H1 (cell line): Measurements from ENCODE around the gene SCRN3. TPM values are rescaled to one million over a fixed set of nuclear protein-coding genes. Genes with fewer than 3 reads are reported as not detected.

ENCODE experiments used
- CTCF ChIA-PET: fragments of 300-600 bp; sonication (Branson Sonifier 250); formaldehyde crosslinking; loops from one replicate; lab custom pipeline; 2021; ENCODE audit not compliant: partially characterized antibody; lab: Charles Lee
- POLR2A ChIA-PET: fragments of 300-600 bp; sonication (Branson Sonifier 250); formaldehyde crosslinking; loops from one replicate; lab custom pipeline; 2021; ENCODE audit warnings: inconsistent platforms; ENCODE audit not compliant: partially characterized antibody; lab: Charles Lee
- DNase-seq, 2 experiments: peaks; one replicate each; pipeline versions ENCODE4 v3.0.0 to v3.0.0-alpha.2; 2010 to 2022; ENCODE audit warnings: low spot score in 2 of 2, low read depth in 1 of 2, mixed read lengths in 1 of 2
- FAIRE-seq: peaks from 2 replicates; lab custom pipeline; 2011; peaks lifted over from hg19 to GRCh38; lab: Jason Lieb, UNC
- H2AFZ ChIP-seq: 2 replicates; pipeline ENCODE4 v1.8.1; 2012; ENCODE audit warnings: low read length, inconsistent platforms
- H2AK5ac ChIP-seq: 2 replicates; pipeline ENCODE4 v1.6.1; 2013; ENCODE audit warnings: low read depth, low read length
- H2BK120ac ChIP-seq: replicated peaks from 2 replicates; pipeline ENCODE3; 2013; ENCODE audit warnings: low read depth, low read length, inconsistent platforms
- H2BK12ac ChIP-seq: 2 replicates; pipeline ENCODE4 v1.6.1; 2013; ENCODE audit warnings: low read depth, low read length
- H2BK15ac ChIP-seq: 2 replicates; pipeline ENCODE4 v1.6.1; 2013; ENCODE audit warnings: low read length
- H2BK20ac ChIP-seq: 2 replicates; pipeline ENCODE4 v1.6.1; 2013; ENCODE audit warnings: low read length
- H2BK5ac ChIP-seq: 2 replicates; pipeline ENCODE4 v1.6.1; 2013; ENCODE audit warnings: low read depth, low read length
- H3K14ac ChIP-seq: 2 replicates; pipeline ENCODE4 v1.6.1; 2013; ENCODE audit warnings: inconsistent platforms; ENCODE audit not compliant: insufficient read length
- H3K18ac ChIP-seq: 2 replicates; pipeline ENCODE4 v1.6.1; 2013; ENCODE audit warnings: low read length; ENCODE audit errors: extremely low read depth
- H3K23ac ChIP-seq: 2 replicates; pipeline ENCODE4 v1.6.1; 2013; ENCODE audit warnings: inconsistent platforms; ENCODE audit not compliant: insufficient read length
- H3K23me2 ChIP-seq: 2 replicates; pipeline ENCODE4 v1.6.1; 2013; ENCODE audit warnings: low read depth, low read length
- H3K27ac ChIP-seq: 2 replicates; pipeline ENCODE4 v1.6.1; 2011; ENCODE audit warnings: low read depth, low read length, inconsistent platforms
- H3K27me3 ChIP-seq, 4 experiments: replicated peaks in 1 of 4; 1 replicate in 1 of 4; 2 replicates in 3 of 4; pipeline versions ENCODE4 v1.6.1 to v1.8.1; 2011 to 2013; ENCODE audit warnings: low read length in 3 of 4, mild to moderate bottlenecking in 3 of 4, inconsistent platforms in 2 of 4, mixed read lengths in 2 of 4, moderate library complexity in 1 of 4; ENCODE audit not compliant: control insufficient read depth in 3 of 4, insufficient read depth in 3 of 4; ENCODE audit errors: extremely low read depth in 1 of 4
- H3K36me3 ChIP-seq, 4 experiments: 2 replicates each; pipeline versions ENCODE4 v1.6.1 to v1.8.1; 2011 to 2013; ENCODE audit warnings: mild to moderate bottlenecking in 4 of 4, low read length in 3 of 4, moderate library complexity in 2 of 4, control low read depth in 1 of 4, inconsistent platforms in 1 of 4; ENCODE audit not compliant: insufficient read depth in 4 of 4, control insufficient read depth in 2 of 4
- H3K4ac ChIP-seq: replicated peaks from 2 replicates; pipeline ENCODE3; 2013; ENCODE audit warnings: low read length, low read depth, mixed read lengths, inconsistent platforms; ENCODE audit not compliant: insufficient read length
- H3K4me1 ChIP-seq, 4 experiments: replicated peaks in 1 of 4; 1 replicate in 1 of 4; 2 replicates in 3 of 4; pipeline versions ENCODE4 v1.6.1 to v1.8.1; 2011 to 2013; ENCODE audit warnings: low read length in 3 of 4, inconsistent platforms in 2 of 4, mixed read lengths in 1 of 4; ENCODE audit not compliant: insufficient read depth in 4 of 4, control insufficient read depth in 3 of 4
- H3K4me2 ChIP-seq, 2 experiments: 2 replicates each; pipeline versions ENCODE4 v1.6.1 to v1.8.1; 2011 to 2013; ENCODE audit warnings: low read depth in 2 of 2, low read length in 2 of 2, control low read depth in 1 of 2, inconsistent platforms in 1 of 2, mild to moderate bottlenecking in 1 of 2; ENCODE audit not compliant: insufficient read depth in 1 of 2
- H3K4me3 ChIP-seq, 4 experiments: fragments of 200-600, 300-600 bp in 1 of 4; sonication (generic), shearing (Covaris generic), sonication (Bioruptor Twin) in 1 of 4; 2 replicates each; pipeline versions ENCODE4 v1.5.1 to v1.8.1; 2011 to 2016; ENCODE audit warnings: low read length in 4 of 4, low read depth in 3 of 4, control low read depth in 2 of 4, inconsistent platforms in 2 of 4, mild to moderate bottlenecking in 2 of 4, mixed read lengths in 1 of 4, moderate library complexity in 1 of 4; ENCODE audit not compliant: insufficient read depth in 2 of 4; ENCODE audit errors: extremely low read depth in 1 of 4
- H3K56ac ChIP-seq: replicated peaks from 2 replicates; pipeline ENCODE3; 2013; ENCODE audit warnings: low read depth, mild to moderate bottlenecking, mixed read lengths, low read length, inconsistent platforms; ENCODE audit not compliant: insufficient read length
- H3K79me1 ChIP-seq: 2 replicates; pipeline ENCODE4 v1.6.1; 2013; ENCODE audit warnings: low read depth, low read length, control low read depth
- H3K79me2 ChIP-seq, 2 experiments: 2 replicates each; pipeline versions ENCODE4 v1.6.1 to v1.8.1; 2012 to 2013; ENCODE audit warnings: low read length in 2 of 2, mild to moderate bottlenecking in 2 of 2, inconsistent platforms in 1 of 2; ENCODE audit not compliant: insufficient read depth in 2 of 2, control insufficient read depth in 1 of 2
- H3K9ac ChIP-seq, 4 experiments: replicated peaks in 1 of 4; 1 replicate in 1 of 4; 2 replicates in 3 of 4; pipeline versions ENCODE4 v1.6.1 to v1.8.1; 2011 to 2013; ENCODE audit warnings: low read depth in 3 of 4, low read length in 3 of 4, control low read depth in 2 of 4, mild to moderate bottlenecking in 2 of 4, moderate library complexity in 2 of 4, inconsistent platforms in 1 of 4; ENCODE audit errors: extremely low read depth in 1 of 4
- H3K9me3 ChIP-seq, 2 experiments: 2 replicates each; pipeline versions ENCODE4 v1.6.1 to v1.8.1; 2012 to 2013; ENCODE audit warnings: mild to moderate bottlenecking in 2 of 2, moderate library complexity in 2 of 2, control low read depth in 1 of 2, inconsistent platforms in 1 of 2, low read depth in 1 of 2, low read length in 1 of 2, mixed read lengths in 1 of 2; ENCODE audit not compliant: insufficient read depth in 2 of 2
- H4K20me1 ChIP-seq, 2 experiments: replicated peaks in 1 of 2; 2 replicates each; pipeline versions ENCODE3 to v1.8.1; 2011 to 2013; ENCODE audit warnings: inconsistent platforms in 2 of 2, low read length in 2 of 2, mild to moderate bottlenecking in 1 of 2; ENCODE audit not compliant: insufficient read depth in 2 of 2, control insufficient read depth in 1 of 2
- H4K5ac ChIP-seq: 2 replicates; pipeline ENCODE4 v1.6.1; 2013; ENCODE audit warnings: low read length, low read depth, mixed read lengths, inconsistent platforms; ENCODE audit not compliant: insufficient read length
- H4K8ac ChIP-seq: 2 replicates; pipeline ENCODE4 v1.8.0; 2013; ENCODE audit warnings: mild to moderate bottlenecking, moderate library complexity, low read length, inconsistent platforms; ENCODE audit not compliant: insufficient read depth; ENCODE audit errors: extremely low read depth
- H4K91ac ChIP-seq: replicated peaks from 2 replicates; pipeline ENCODE3; 2013; ENCODE audit warnings: low read length, mixed read lengths, inconsistent platforms; ENCODE audit not compliant: insufficient read length
- EZH2 ChIP-seq: fragments of 200-600 bp; sonication (generic); IDR thresholded peaks from 2 replicates; pipeline ENCODE4 v1.7.1; 2012; ENCODE audit warnings: low read depth, mild to moderate bottlenecking, moderate library complexity, low read length, inconsistent platforms; ENCODE audit not compliant: severe bottlenecking
- FOSL1 ChIP-seq: IDR thresholded peaks from 2 replicates; pipeline ENCODE4 v1.6.1; 2011; ENCODE audit warnings: mild to moderate bottlenecking, low read depth, low read length, moderate library complexity; ENCODE audit not compliant: insufficient read depth
- KDM5A ChIP-seq: fragments of 200-600 bp; IDR thresholded peaks from 2 replicates; pipeline ENCODE4 v1.7.1; 2012; ENCODE audit warnings: mild to moderate bottlenecking, low read length, inconsistent platforms, mixed read lengths
- NRF1 ChIP-seq: IDR thresholded peaks from 2 replicates; pipeline ENCODE4 v1.6.1; 2011; ENCODE audit warnings: mild to moderate bottlenecking, low read depth, low read length, improper control_type of control experiment
- RBBP5 ChIP-seq: IDR thresholded peaks from 2 replicates; pipeline ENCODE4 v1.7.1; 2012; ENCODE audit warnings: low read depth, mild to moderate bottlenecking, inconsistent platforms, low read length, moderate library complexity, borderline replicate concordance
- RFX5 ChIP-seq: IDR thresholded peaks from 2 replicates; pipeline ENCODE4 v1.6.1; 2011; ENCODE audit warnings: low read depth, low read length, improper control_type of control experiment, borderline replicate concordance
- SIX5 ChIP-seq: IDR thresholded peaks from 2 replicates; pipeline ENCODE4 v1.6.1; 2011; ENCODE audit warnings: mild to moderate bottlenecking, low read depth, low read length
- TAF7 ChIP-seq: optimal IDR thresholded peaks from 2 replicates; pipeline ENCODE3; 2011; ENCODE audit warnings: low read depth, mild to moderate bottlenecking, inconsistent platforms, low read length, moderate library complexity, borderline replicate concordance
- TEAD4 ChIP-seq: IDR thresholded peaks from 2 replicates; pipeline ENCODE4 v1.6.1; 2012; ENCODE audit warnings: low read depth, low read length, inconsistent platforms, mixed read lengths
- ZNF274 ChIP-seq: IDR thresholded peaks from 2 replicates; pipeline ENCODE4 v1.7.0; 2012; ENCODE audit warnings: low read length, borderline replicate concordance; ENCODE audit errors: extremely low read depth
- WGBS, 2 experiments: shearing (Covaris generic) in 1 of 2; methylation state at CpG; one replicate each; pipeline versions ENCODE4 v1.1.6 to v1.1.7; 2013 to 2015; ENCODE audit warnings: low lambda C conversion rate in 2 of 2, mixed read lengths in 2 of 2, inconsistent platforms in 1 of 2, low coverage in 1 of 2, missing lambda C conversion rate in 1 of 2; ENCODE audit not compliant: insufficient replicate concordance in 2 of 2, insufficient coverage in 1 of 2, insufficient read length in 1 of 2; ENCODE audit errors: extremely low coverage in 1 of 2, missing lambda C conversion rate in 1 of 2; 5-methylcytosine and 5-hydroxymethylcytosine counted together
- polyA plus RNA-seq, 7 experiments: library from polyadenylated mRNA; depleted of rRNA in 3 of 7; stranded (reverse) in 5 of 7; unstranded in 2 of 7; fragments of >200 nt in 5 of 7; fragments of 200-250 nt in 2 of 7; gene quantifications; 1 replicate in 5 of 7; 2 replicates in 1 of 7; 4 replicates in 1 of 7; pipeline versions ENCODE4 v1.2.1 to v1.2.3, GENCODE V29; 2011 to 2013; ENCODE audit warnings: missing spikeins in 2 of 7, mixed read lengths in 2 of 7
- total RNA-seq: library from RNA; stranded (reverse); fragmentation: NEBNext Ultra II Directional; extraction: Animal tissue kit (Norgen Biotek cat#: 25700); gene quantifications from 2 replicates; pipeline ENCODE4 v1.2.1, GENCODE V29; 2021
- TF ChIP-seq, protein P1 (sequence below): IDR thresholded peaks from 2 replicates; pipeline ENCODE4 v1.6.1; 2012; ENCODE audit warnings: inconsistent platforms
- TF ChIP-seq, protein P2 (sequence below): IDR thresholded peaks from 2 replicates; pipeline ENCODE4 v1.6.1; 2011; ENCODE audit warnings: low read depth, mild to moderate bottlenecking, low read length; ENCODE audit not compliant: insufficient read depth

Gene SCRN3
- total and polyA plus RNA-seq, 2 of the 8 experiments (the other 6 are each of a cell fraction or from before 2014, with no cell fraction given) = 7.4 to 7.8 TPM

DNA sequence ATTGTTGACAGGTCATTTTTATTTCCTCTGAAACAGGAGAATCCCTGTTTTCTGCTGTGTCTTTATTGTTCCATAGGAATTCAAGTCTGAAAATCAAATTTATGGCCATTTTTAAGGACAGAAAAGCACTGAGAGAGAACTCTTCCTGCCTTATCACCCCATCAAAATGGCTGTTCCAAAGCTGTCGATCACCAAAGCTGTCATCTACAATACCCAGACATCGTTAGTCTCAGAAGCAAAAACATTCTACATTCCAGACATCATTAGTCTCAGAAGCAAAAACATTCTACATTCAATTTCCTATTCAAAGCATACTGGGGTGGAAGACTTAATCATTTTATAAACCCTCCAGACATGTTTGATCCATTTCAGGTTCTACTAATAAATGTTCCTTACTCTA is 44.4 kb downstream of the SCRN3 start:
- H2BK5ac ChIP-seq = no peak overlapping the region
- no peak overlapping the region for H3K9ac ChIP-seq
- H3K4ac ChIP-seq = no peak overlapping the region
- H3K14ac ChIP-seq = no peak overlapping the region
- no peaks in the 10 kb centered on the region for H3K36me3 ChIP-seq
- no peak overlapping the region for H4K8ac ChIP-seq
- no peak overlapping the region for H3K56ac ChIP-seq
- no peak overlapping the region for H2AK5ac ChIP-seq
- no peak overlapping the region for H3K18ac ChIP-seq
- H3K79me2 ChIP-seq = no peaks in the 10 kb centered on the region
- FAIRE-seq (no peak), DNase-seq (no peak)
- WGBS, 2 experiments = 91% methylated on average over 2 of the region's 2 CpGs; no CpG with 5 or more reads in 1 of the 2 experiments
- no peak overlapping the region for H3K4me2 ChIP-seq
- TF ChIP-seq SIX5 (no peak), TEAD4 (no peak), TAF7 (no peak), RBBP5 (no peak), KDM5A (no peak), EZH2 (no peak), RFX5 (no peak), NRF1 (no peak), ZNF274 (no peak), FOSL1 (no peak)
- TF ChIP-seq, protein P1, sequence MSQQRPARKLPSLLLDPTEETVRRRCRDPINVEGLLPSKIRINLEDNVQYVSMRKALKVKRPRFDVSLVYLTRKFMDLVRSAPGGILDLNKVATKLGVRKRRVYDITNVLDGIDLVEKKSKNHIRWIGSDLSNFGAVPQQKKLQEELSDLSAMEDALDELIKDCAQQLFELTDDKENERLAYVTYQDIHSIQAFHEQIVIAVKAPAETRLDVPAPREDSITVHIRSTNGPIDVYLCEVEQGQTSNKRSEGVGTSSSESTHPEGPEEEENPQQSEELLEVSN = no peak
- TF ChIP-seq, protein P2, sequence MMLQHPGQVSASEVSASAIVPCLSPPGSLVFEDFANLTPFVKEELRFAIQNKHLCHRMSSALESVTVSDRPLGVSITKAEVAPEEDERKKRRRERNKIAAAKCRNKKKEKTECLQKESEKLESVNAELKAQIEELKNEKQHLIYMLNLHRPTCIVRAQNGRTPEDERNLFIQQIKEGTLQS = no peak
- no peaks in the 10 kb centered on the region for H3K23me2 ChIP-seq
- no peak overlapping the region for H4K91ac ChIP-seq
- CTCF ChIA-PET = no interaction called here
- H2AFZ ChIP-seq = no peak overlapping the region
- no peak overlapping the region for H3K23ac ChIP-seq
- H3K4me3 ChIP-seq = no peak overlapping the region
- H2BK20ac ChIP-seq = no peak overlapping the region
- no peak overlapping the region for H3K27ac ChIP-seq
- H3K27me3 ChIP-seq = no peaks in the 10 kb centered on the region
- POLR2A ChIA-PET = no interaction called here
- no peak overlapping the region for H2BK12ac ChIP-seq
- H3K79me1 ChIP-seq = no peaks in the 10 kb centered on the region
- no peaks in the 10 kb centered on the region for H4K20me1 ChIP-seq
- no peak overlapping the region for H2BK120ac ChIP-seq
- H3K4me1 ChIP-seq = no peaks in the 10 kb centered on the region
- no peak overlapping the region for H4K5ac ChIP-seq
- no peak overlapping the region for H2BK15ac ChIP-seq
- no peaks in the 10 kb centered on the region for H3K9me3 ChIP-seq
